HG02943 (cell line): ENCODE data around the gene ZNF99.
"Not testable (repeated sequence)": the region's sequence is repeated elsewhere in the genome, so short reads cannot be mapped to it uniquely, and the experiment has no call there.

ENCODE experiments used
- ATAC-seq: cut with Tn5 transposase; IDR thresholded peaks from one replicate; pipeline ENCODE4 v1.9.1; 2021; ENCODE audit warnings: mild to moderate bottlenecking, low read depth, moderate library complexity; ENCODE audit not compliant: unreplicated experiment

Gene ZNF99

DNA sequence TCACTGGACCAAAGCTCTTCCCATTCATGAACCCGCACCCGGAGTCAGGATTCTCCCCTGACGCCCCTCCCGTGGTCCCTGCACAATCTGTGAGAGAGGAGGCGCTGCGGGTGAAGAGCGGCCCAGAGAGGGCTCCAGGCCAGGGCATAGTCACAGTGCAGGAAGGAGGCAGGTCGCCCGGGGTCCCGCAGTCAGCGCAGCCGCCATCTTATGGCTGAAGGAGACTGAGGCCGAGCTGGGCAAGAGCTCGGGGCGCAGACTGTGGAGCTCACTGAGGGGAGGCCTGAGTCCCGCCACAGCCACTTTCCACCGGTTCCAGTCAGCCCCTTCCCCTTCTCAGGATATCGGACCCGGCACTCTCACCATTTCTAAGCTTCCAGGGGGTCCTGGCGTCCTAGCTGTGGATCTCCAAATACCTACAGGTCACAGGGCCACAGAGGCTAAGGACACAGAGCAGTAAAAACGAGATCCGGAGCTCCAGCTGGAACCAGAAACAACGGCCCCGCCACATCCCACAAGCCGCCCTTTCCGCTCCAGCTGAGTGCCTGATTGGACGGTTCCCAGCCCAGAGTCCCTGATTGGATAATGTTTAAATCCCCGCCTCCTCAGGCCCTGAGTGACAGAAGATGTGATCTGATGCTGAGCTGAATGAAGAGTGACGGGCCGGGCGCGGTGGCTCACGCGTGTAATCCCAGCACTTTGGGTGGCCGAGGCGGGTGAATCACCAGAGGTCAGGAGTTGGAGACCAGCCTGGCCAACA lies at the start of gene ZNF99:
Gene ZNF99, minus strand, starts transcription at position 501 of the 760 bp plus-strand sequence. Its CDS starts 135 bp downstream, at position 366.
- ATAC-seq, result no peak

DNA sequence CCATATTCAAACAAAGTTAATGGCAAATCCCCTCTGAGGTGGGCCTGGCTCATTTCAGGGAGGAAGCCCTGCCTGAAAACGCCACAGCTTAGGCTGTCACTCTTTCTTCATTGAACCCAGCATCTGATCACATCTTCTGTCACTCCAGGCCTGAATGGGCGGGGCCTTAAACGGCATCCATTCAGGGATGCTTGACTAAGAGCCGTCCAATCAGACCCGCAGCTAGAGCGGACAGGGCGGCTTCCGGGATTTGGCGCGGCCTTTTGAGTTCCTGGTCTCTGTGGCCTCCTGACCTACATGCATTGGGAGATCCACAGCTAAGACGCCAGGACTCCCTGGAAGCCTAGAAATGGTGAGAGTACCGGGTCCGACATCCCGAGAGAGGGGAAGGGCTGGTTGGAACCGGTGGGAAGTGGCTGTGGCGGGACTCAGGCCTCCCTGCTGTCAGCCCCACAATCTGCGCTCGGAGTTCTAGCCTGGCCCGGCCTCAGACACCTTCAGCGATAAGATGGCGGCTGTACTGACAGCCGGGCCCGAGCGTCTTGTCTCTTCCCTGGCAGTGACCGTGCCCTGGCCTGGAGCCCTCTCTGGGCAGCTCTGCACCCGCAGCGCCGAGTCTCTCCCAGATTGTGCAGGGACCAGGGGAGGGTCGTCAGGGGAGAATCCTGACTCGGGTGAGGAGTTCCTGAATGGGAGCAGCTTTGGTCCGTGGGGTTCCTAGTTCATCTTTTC lies 48.2 kb upstream of the ZNF99 start, which contains the start of gene ZNF723:
Gene ZNF723, plus strand, starts transcription at position 261 of the 732 bp plus-strand sequence. Its CDS starts 89 bp downstream, at position 350.
- ATAC-seq, result no peak

DNA sequence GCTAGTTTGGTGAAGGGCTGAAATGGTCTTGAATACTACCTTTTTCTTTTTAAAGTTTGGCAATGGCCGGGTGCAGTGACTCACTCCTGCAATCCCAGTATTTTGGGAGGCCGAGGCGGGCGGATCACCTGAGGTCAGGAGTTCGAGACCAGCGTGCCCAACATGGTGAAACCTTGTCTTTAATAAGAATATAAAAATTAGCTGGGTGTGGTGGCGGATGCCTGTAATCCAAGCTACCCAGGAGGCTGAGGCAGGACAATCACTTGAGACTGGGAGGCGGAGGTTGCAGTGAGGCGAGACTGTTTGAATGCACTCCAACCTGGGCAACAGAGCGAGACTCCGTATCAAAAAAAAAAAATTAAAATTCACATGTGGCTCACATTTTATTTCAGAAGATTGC lies 47.3 kb upstream of the ZNF99 start:
- no peak for ATAC-seq

DNA sequence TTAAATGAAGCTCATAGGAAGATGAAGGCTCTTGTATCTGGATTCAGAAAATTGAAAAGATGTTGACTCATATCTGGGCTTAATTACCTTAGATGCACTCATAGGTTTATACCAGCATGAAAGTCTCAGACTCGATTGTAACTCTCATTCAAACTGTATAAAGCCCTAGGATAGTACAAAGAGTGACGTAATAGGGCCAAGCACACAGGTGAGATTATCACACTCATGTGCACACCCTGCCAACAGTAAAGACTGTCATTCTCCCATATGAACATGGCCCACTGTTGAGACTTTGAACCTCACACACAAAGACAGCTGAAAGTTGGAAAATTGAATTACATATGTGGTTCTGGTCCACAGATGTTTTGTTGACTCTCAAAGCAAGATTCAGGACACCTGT lies 30.2 kb upstream of the ZNF99 start:
- no peak for ATAC-seq

DNA sequence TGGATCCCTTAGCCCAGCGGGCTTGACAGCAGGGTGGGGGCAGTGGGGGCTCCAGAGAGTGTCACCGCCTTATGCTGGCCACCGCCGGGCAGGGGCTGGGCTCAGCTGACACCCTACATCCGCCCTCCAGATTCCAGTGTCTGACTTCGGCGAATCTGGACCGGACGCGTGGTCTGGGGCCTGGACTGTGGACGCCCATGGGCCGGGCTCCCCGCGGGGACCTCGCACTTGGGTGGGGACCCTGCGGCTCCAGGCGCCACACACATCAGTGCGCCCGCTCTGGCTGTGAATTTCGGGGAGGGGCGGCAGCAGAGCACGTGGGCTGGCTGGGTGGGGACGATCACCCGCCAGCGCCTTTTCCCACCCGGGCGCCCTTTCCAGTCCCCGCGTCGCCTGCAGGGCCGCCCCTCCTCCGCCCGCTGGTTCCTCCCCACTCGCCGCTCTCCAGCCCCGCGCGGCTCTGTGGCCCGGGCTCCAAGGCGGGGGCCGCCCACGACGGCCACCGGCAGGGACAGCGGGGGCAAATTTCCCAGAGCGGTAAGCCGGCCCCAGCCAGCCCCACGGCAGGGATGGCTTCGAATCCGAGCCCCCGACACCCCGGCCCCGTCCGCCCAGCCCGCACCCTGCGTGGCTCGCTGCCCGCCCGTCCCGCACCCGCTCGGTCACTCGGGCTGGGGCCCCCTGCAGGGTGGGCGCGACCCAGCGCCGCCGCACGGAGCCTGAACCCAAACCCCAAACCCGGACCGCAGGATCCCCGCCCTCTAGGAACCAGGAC lies 23.3 kb upstream of the ZNF99 start:
- no peak for ATAC-seq

DNA sequence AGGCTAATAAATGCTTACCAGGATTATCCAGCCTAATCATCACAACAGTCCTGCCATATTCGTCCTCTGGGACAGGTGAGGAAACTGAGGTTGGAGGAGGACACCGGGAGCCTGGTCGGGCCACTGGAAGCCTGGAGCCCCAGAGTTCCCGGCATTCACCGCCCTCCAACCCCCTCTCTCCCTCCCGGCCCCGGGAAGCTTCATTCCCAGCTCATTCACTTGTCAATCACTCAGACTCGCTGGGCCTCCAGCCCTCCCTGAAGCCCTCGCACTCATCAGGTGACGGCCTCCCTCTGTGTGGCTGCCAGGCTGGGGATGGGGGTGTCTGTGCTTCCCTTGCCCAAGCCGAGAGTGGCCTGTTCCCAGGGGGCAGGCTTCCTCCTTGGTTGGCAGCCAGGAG lies 22.5 kb upstream of the ZNF99 start:
- ATAC-seq, result no peak

DNA sequence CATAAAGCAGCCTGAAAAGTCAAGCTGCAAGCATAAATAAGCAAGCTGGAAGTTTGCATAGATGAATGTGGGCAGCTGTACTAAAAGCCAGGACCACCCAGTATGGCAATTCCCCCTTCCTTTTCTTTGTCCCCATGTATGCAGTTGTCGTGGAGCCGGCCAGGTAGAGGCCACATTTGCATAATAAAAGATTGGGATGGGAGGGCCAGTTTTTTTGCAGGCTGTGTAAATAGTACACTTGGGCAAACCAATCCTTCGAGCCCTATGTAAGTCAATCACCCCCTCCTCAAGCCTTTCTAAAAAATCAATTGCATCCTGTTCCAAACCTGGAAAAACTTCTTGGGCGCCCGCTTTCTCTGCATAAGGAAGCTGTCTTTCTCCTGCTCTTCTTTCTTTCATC lies 13.1 kb upstream of the ZNF99 start:
- no peak for ATAC-seq

DNA sequence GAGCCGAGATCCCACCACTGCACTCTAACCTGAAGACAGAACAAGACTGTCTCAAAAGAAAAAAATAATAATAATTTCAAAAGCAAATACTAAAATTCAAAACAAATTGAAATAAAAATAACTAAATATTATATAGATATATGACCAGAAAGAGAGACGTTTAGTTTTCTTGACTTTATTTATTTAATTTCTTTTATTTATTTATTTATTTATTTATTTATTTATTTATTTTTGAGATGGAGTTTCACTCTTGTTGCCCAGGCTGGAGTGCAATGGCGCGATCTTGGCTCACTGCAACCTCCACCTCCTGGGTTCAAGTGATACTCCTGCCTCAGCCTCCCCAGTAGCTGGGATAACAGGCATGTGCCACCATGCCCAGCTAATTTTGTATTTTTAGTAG lies 8.9 kb upstream of the ZNF99 start:
- not testable (repeated sequence) for ATAC-seq

DNA sequence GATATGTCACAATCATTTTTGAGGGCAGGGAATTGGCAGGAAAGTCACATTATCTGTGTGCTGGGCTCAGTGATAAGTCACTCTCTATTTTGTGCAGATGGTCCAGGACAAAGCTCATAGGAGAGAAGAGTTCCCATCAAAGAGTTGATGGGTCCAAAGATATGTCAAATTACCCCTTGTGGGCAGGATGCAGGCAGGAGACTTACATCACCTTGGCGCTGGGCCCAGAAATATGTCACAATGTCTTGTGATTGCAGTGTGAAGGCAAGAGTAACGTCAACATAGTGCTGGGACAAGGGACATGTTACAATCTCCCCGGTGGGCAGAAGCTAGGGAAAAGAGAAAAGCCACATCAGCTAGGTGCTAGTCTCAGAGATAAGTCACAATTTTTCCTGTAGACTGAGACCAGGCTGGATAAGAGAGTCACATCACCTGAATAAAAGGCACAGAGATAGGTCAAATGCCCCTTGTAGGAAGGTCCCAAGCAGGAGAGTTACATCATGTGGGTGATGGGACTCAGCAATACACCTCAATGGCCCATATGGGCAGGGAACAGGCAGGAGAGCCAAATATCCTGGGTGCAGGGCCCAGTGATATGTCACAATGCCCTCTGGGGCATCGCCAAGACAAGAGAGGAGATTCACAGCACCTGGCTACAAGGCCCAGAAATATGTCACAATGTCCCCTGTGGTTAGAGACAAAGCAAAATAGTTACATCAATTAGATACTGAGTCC lies 47.9 kb downstream of the ZNF99 start:
- no peak for ATAC-seq

DNA sequence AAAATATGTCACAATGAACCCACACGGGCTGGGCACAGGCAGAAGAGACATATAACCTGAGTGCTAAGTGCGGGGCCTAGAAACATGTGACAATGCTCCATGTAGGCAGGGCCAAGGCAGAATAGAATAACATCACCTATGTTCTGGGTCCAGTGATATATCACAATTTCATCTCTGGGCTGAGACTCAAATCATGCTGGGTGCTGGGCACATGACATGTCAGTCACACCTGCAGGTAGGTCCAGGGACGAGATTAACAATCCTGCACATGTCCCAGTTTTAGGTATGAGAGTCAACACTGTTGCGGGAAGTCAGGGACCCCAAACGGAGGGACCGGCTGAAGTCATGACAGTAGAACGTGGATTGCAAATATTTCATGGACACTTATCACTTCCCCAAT lies 50.3 kb downstream of the ZNF99 start:
- no peak for ATAC-seq

DNA sequence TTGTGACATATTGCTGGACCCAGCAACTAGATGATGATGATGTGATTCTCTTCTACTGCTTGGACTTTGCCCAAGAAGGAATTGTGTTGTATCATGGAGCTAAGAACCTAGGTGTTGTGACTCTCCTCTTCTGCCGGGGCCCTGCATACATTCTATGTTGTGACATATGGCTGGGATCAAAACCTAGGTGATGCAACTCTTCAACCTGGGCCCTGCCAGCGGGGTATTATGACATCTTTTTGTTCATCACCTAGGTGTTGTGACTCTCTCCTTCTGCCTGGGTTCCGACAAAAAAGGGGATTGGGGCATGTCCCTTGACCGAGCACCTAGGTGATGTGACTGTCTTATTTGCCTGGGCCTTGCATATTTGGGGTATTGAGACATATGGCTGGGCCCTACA lies 55.7 kb downstream of the ZNF99 start:
- not testable (repeated sequence) for ATAC-seq

DNA sequence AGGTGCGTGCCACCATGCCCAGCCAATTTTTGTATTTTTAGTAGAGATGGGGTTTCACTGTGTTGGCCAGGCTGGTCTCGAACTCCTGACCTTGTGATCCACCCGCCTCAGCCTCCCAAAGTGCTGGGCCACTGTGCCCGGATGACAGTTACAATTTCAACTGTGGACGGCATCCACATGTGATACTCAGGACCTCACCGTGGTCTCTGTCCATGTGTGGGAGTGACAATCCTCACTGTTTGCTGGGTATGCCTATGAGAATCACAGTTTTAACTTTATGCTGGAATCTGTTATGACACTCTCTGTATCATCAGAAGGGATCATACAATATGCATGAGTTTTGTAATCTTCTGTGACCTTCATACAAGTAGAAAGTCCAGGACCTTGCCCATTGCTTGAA lies 62.4 kb downstream of the ZNF99 start:
- not testable (repeated sequence) for ATAC-seq

DNA sequence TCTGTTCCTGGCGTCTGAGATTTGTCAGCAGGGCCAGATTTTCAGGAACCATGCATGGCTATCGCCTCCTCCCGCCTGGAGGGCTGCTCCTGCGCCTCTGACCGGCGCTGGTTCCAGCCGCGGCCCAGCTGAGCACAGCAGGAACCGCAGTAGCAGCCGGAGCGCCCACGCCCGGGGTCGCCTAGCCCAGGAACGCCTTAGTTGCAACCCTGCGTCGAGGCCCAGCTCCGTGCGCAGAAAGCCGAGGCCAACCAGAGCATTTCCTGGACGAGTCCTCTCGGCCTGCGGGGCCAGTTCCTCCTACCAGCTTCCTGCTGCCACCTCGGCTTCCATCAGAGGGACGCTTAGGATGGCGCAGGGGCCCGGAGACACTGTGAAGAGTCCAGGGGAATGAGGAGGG lies 75.0 kb downstream of the ZNF99 start:
- ATAC-seq, result no peak

DNA sequence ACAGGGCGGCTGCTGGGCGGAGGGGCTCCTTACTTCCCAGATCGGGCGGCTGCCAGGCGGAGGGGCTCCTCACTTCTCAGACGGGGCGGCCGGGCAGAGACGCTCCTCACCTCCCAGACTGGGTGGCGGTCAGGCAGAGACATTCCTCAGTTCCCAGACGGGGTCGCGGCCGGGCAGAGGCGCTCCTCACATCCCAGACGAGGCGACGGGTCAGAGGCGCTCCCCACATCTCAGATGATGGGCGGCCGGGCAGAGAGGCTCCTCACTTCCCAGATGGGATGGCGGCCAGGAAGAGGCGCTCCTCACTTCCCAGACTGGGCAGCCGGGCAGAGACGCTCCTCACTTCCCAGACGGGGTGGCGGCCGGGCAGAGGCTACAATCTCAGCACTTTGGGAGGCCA lies 80.9 kb downstream of the ZNF99 start:
- not testable (repeated sequence) for ATAC-seq

DNA sequence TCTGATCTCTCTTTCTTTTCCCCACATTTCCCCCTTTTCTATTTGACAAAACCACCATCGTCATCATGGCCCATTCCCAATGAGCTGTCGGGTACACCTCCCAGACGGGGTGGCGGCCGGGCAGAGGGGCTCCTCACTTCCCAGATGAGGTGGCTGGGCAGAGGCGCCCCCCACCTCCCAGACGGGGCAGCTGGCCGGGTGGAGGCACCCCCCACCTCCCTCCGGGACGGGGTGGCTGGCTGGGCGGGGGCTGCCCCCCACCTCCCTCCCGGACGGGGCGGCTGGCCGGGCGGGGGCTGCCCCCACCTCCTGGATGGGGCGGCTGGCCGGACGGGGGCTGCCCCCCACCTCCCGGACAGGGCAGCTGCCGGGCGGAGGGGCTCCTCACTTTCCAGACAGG lies 81.3 kb downstream of the ZNF99 start:
- not testable (repeated sequence) for ATAC-seq
